HEK293 (cell line): Measurements from ENCODE around the gene RASSF8.

Experiments used
- AEBP2 ChIP-seq: fragments of 450-650 bp; formaldehyde crosslinking; IDR thresholded peaks from 2 replicates; pipeline ENCODE4 v1.5.1; 2016; ENCODE audit warnings: missing biosample characterization, missing genetic modification characterization, borderline replicate concordance
- GLIS2 ChIP-seq: fragments of 450-650 bp; formaldehyde crosslinking; IDR thresholded peaks from 2 replicates; pipeline ENCODE4 v1.5.1; 2016; ENCODE audit warnings: missing biosample characterization, missing genetic modification characterization
- HIC1 ChIP-seq: fragments of 450-650 bp; formaldehyde crosslinking; IDR thresholded peaks from 2 replicates; pipeline ENCODE4 v1.5.1; 2016; ENCODE audit warnings: missing biosample characterization, missing genetic modification characterization
- KLF16 ChIP-seq: fragments of 450-650 bp; formaldehyde crosslinking; IDR thresholded peaks from 2 replicates; pipeline ENCODE4 v1.5.1; 2017; ENCODE audit warnings: missing biosample characterization, missing genetic modification characterization
- KLF8 ChIP-seq: fragments of 450-650 bp; formaldehyde crosslinking; IDR thresholded peaks from 2 replicates; pipeline ENCODE4 v1.5.1; 2016; ENCODE audit warnings: missing biosample characterization, missing genetic modification characterization
- PRDM1 ChIP-seq: fragments of 450-650 bp; formaldehyde crosslinking; IDR thresholded peaks from 2 replicates; pipeline ENCODE4; 2016; ENCODE audit warnings: missing biosample characterization, missing genetic modification characterization
- RBAK ChIP-seq: fragments of 450-650 bp; formaldehyde crosslinking; IDR thresholded peaks from 2 replicates; pipeline ENCODE4 v1.5.1; 2016; ENCODE audit warnings: missing biosample characterization, missing genetic modification characterization
- SETDB1 ChIP-seq: IDR thresholded peaks from one replicate; pipeline ENCODE4 v1.6.1; 2017; ENCODE audit warnings: mild to moderate bottlenecking, low read length, moderate library complexity, mixed read lengths; ENCODE audit not compliant: insufficient read length
- ZBTB10 ChIP-seq: fragments of 450-650 bp; formaldehyde crosslinking; IDR thresholded peaks from 2 replicates; pipeline ENCODE4 v1.5.1; 2016; ENCODE audit warnings: missing biosample characterization, missing genetic modification characterization
- ZBTB44 ChIP-seq: fragments of 450-650 bp; IDR thresholded peaks from 2 replicates; pipeline ENCODE4 v1.5.1; 2018; ENCODE audit warnings: missing biosample characterization, mild to moderate bottlenecking, missing genetic modification characterization
- ZNF132 ChIP-seq: fragments of 450-650 bp; formaldehyde crosslinking; IDR thresholded peaks from 2 replicates; pipeline ENCODE4 v1.5.1; 2017; ENCODE audit warnings: missing biosample characterization, missing genetic modification characterization, borderline replicate concordance
- ZNF18 ChIP-seq: fragments of 450-650 bp; formaldehyde crosslinking; IDR thresholded peaks from 2 replicates; pipeline ENCODE4 v1.5.1; 2016; ENCODE audit warnings: missing biosample characterization, missing genetic modification characterization
- ZNF2 ChIP-seq: fragments of 450-650 bp; formaldehyde crosslinking; IDR thresholded peaks from 2 replicates; pipeline ENCODE4 v1.5.1; 2016; ENCODE audit warnings: missing biosample characterization, missing genetic modification characterization
- ZNF341 ChIP-seq: fragments of 450-650 bp; formaldehyde crosslinking; IDR thresholded peaks from 2 replicates; pipeline ENCODE4; 2016; ENCODE audit warnings: low read depth, missing biosample characterization, missing genetic modification characterization
- ZNF404 ChIP-seq: fragments of 450-650 bp; formaldehyde crosslinking; IDR thresholded peaks from 2 replicates; pipeline ENCODE4 v1.5.1; 2017; ENCODE audit warnings: missing biosample characterization, missing genetic modification characterization
- ZNF513 ChIP-seq: fragments of 450-650 bp; IDR thresholded peaks from 2 replicates; pipeline ENCODE4 v1.5.1; 2018; ENCODE audit warnings: missing biosample characterization, missing genetic modification characterization
- ZNF521 ChIP-seq: fragments of 450-650 bp; formaldehyde crosslinking; IDR thresholded peaks from 2 replicates; pipeline ENCODE4 v1.5.1; 2017; ENCODE audit warnings: missing biosample characterization, mild to moderate bottlenecking, missing genetic modification characterization
- ZNF544 ChIP-seq: fragments of 450-650 bp; formaldehyde crosslinking; IDR thresholded peaks from 2 replicates; pipeline ENCODE4 v1.5.0; 2017; ENCODE audit warnings: missing biosample characterization, missing genetic modification characterization
- ZNF629 ChIP-seq: fragments of 450-650 bp; formaldehyde crosslinking; IDR thresholded peaks from 2 replicates; pipeline ENCODE4 v1.5.1; 2017; ENCODE audit warnings: missing biosample characterization, missing genetic modification characterization
- ZNF639 ChIP-seq: fragments of 450-650 bp; formaldehyde crosslinking; IDR thresholded peaks from 2 replicates; pipeline ENCODE4 v1.5.1; 2016; ENCODE audit warnings: missing biosample characterization, missing genetic modification characterization
- ZNF664 ChIP-seq: fragments of 450-650 bp; formaldehyde crosslinking; IDR thresholded peaks from 2 replicates; pipeline ENCODE4 v1.5.1; 2016; ENCODE audit warnings: missing biosample characterization, missing genetic modification characterization
- ZNF692 ChIP-seq: fragments of 450-650 bp; formaldehyde crosslinking; IDR thresholded peaks from 2 replicates; pipeline ENCODE4 v1.5.1; 2016; ENCODE audit warnings: missing biosample characterization, missing genetic modification characterization
- ZNF768 ChIP-seq: fragments of 450-650 bp; formaldehyde crosslinking; IDR thresholded peaks from 2 replicates; pipeline ENCODE4 v1.5.1; 2018; ENCODE audit warnings: missing biosample characterization, mild to moderate bottlenecking, missing genetic modification characterization
- ZNF830 ChIP-seq: fragments of 450-650 bp; IDR thresholded peaks from 2 replicates; pipeline ENCODE4 v1.5.0; 2018; ENCODE audit warnings: missing biosample characterization, missing genetic modification characterization, low read depth, mild to moderate bottlenecking, moderate library complexity

Gene RASSF8

GRCh38 chr12:26125400-26126339, 167.2 kb downstream of the RASSF8 start (continued):
- TF ChIP-seq HIC1 = peak; percentile 96
- 0 out of 2 replicates have a peak, but pooled peaks have one; percentile 23 for TF ChIP-seq ZNF639 (tag by site-specific recombination)
- no peak for TF ChIP-seq ZNF768 (tag by site-specific recombination)
- TF ChIP-seq PRDM1 (tag by site-specific recombination) = peak; percentile 88
- TF ChIP-seq ZNF132 = no peak
- TF ChIP-seq RBAK (tag by site-specific recombination) = no peak
- no peak for TF ChIP-seq SETDB1
- TF ChIP-seq ZNF692 (tag by site-specific recombination) = peak; percentile 48; the same call in 1 of the 2 replicates
- peak; percentile 63 for TF ChIP-seq ZNF629 (tag by site-specific recombination)
- no peak for TF ChIP-seq ZNF830 (tag by site-specific recombination)
- TF ChIP-seq ZNF404 (tag by site-specific recombination) = no peak
- 0 out of 2 replicates have a peak, but pooled peaks have one; percentile 18 for TF ChIP-seq ZNF341
- no peak for TF ChIP-seq ZNF664 (tag by site-specific recombination)
- peak; percentile 59; the same call in 1 of the 2 replicates for TF ChIP-seq KLF16 (tag by site-specific recombination)
- TF ChIP-seq ZNF513 = 0 out of 2 replicates have a peak, but pooled peaks have one; percentile 19
- TF ChIP-seq ZBTB44 (tag by site-specific recombination) = no peak
- TF ChIP-seq KLF8 (tag by site-specific recombination) = peak; percentile 71; the same call in 1 of the 2 replicates
- no peak for TF ChIP-seq ZNF521 (tag by site-specific recombination)
- TF ChIP-seq ZNF2 (tag by site-specific recombination) = peak; percentile 51
- peak; percentile 64; the same call in 1 of the 2 replicates for TF ChIP-seq ZBTB10 (tag by site-specific recombination)
- TF ChIP-seq ZNF544 (tag by site-specific recombination) = no peak
- TF ChIP-seq AEBP2 = no peak
- no peak for TF ChIP-seq ZNF18 (tag by site-specific recombination)
- TF ChIP-seq GLIS2 (tag by site-specific recombination) = peak; percentile 86
